ENCODE results near the gene NXT1. TPM values are rescaled to one million over a fixed set of nuclear protein-coding genes. Genes with fewer than 3 reads are reported as not detected.
A peak's percentile ranks its signal among the peaks of the same experiment; 100 is the strongest.

NXT1 gene
- total and polyA plus RNA-seq, 5 experiments from 2014 or later: 20.5 to 65.1 (median 60.3) TPM

DNA sequence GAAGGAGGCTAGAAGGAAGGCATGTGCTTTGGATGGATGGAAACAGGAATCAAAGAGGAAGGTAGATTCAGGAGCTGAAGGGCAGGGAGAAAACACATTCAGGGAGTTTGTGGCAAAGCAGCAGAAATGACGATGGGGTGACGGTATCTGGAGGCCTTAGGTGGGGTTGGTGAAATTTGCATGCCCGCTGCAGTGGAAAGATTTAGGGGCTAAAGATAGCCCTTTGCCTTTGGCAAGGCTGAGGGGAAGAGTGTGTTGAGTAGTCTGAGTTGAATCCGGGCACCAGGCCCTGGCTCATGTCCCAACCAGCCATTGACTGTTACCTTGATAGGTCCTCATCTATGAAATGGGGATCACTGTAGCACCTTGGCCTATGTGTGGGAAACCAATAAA, 12.7 kb downstream of the NXT1 start:
- Mint-ChIP-seq H3K9me3 (no peaks in the 10 kb centered on the region), H3K4me1 (peaks cover 29 to 72% (median 60%) of the 10 kb centered on the region in 4 donors), H3K4me3 (peak overlapping the region; percentile 85 to 97 (median 94)), H3K27ac (peak overlapping the region; percentile 79 to 98 (median 95)), H3K36me3 (peaks cover 0 to 15% (median 13%) of the 10 kb centered on the region in 3 donors), H3K27me3 (peaks cover 0 to 1% (median 0%) of the 10 kb centered on the region in 5 donors)
- ATAC-seq (no peak), DNase-seq (no peak)
- POLR2A ChIA-PET: interaction anchor here (7.3 kb wide), 1 partner anchor 12 kb away, joined by 124 read pairs; the partner anchor contains the start of gene NXT1

DNA sequence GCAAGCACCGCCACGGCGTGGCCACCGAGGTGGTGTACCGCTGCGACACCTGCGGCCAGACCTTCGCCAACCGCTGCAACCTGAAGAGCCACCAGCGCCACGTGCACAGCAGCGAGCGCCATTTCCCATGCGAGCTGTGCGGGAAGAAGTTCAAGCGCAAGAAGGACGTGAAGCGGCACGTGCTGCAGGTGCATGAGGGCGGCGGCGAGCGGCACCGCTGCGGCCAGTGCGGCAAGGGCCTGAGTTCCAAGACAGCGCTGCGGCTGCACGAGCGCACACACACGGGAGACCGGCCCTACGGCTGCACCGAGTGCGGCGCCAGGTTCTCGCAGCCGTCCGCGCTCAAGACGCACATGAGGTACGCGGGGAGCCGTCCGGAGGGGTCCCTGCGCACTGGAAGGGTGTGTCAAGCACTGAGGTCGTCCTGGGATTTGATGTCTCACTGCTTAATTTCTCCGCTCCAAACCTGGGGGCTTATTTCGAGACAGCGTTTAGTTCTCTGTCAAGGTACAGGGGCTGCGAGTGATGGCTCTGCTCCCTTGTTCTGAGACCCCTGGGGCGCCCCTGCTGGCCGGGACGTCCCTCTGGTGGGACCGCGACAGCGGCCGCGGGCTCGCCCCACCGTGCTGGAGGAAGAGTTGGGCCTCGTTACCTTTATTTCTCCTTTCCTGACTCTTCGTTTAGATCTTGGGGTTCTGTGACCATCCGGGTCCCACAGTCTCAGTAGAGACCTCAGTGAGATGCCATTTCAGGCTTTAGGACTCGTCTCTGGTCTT, 15.0 kb downstream of the NXT1 start:
- H3K9me3 Mint-ChIP-seq: no peaks in the 10 kb centered on the region
- DNase-seq (no peak), ATAC-seq (no peak)
- H3K27ac Mint-ChIP-seq: peak overlapping the region in 9 of 10 donors; percentile 66 to 91 (median 84)
- POLR2A ChIA-PET: no interaction called here
- H3K4me3 Mint-ChIP-seq: peak overlapping the region in 3 of 10 donors; percentile 26 to 47 (median 37)
- H3K27me3 Mint-ChIP-seq: peaks cover 0 to 1% (median 0%) of the 10 kb centered on the region in 5 donors
- peaks cover 28 to 60% (median 51%) of the 10 kb centered on the region in 4 donors for H3K4me1 Mint-ChIP-seq
- H3K36me3 Mint-ChIP-seq: peaks cover 0 to 35% (median 13%) of the 10 kb centered on the region in 3 donors

DNA sequence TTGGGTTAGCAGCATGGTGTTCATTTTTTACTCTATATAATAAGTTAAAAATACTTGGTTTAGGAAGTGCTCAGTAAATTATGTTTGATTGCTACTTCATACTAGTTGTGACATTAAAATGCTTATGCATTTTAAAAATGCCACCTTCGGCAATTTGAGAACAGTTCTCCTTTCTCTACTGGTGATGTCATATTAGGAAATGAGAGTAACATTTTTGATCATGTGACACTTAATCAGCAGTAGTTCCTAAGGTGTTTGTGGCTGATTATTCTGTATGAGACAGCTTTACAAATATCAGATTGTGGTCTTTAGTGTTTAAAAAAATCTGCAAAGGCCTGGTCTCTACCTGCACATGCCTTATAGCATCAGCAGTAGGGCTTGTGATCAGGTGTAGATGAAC, 15.8 kb downstream of the NXT1 start:
- POLR2A ChIA-PET: interaction anchor here (0.9 kb wide), 1 partner anchor 17 kb away, joined by 3 read pairs; no protein-coding TSS in a partner anchor
- Mint-ChIP-seq H3K4me1 (peaks cover 28 to 53% (median 47%) of the 10 kb centered on the region in 4 donors), H3K9me3 (no peaks in the 10 kb centered on the region), H3K36me3 (peaks cover 0 to 43% (median 13%) of the 10 kb centered on the region in 3 donors), H3K27me3 (peaks cover 0 to 1% (median 0%) of the 10 kb centered on the region in 5 donors), H3K27ac (peak overlapping the region in 9 of 10 donors; percentile 46 to 90 (median 70)), H3K4me3 (peak overlapping the region in 6 of 10 donors; percentile 2 to 37 (median 20))
- ATAC-seq: no peak
- DNase-seq: no peak

DNA sequence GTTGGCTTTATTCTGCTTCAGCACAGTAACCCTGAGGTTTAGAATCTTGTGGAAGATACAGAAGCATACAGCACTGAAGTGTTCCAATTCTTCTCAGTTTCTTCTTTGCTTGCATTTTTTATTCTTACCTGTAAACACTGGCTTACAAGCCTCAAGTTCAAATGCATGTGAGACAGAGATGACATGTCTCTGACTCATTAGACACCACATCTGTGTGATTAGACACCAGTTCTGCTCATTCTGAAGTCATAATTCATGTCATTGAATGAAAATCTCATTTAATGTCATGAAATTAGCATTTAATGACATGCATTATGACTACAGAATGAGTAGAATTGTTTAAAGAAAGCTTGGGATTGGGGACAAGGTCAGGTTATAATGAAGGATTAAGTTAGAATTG, 17.2 kb downstream of the NXT1 start:
- no peaks in the 10 kb centered on the region for H3K9me3 Mint-ChIP-seq
- peaks cover 0 to 57% (median 13%) of the 10 kb centered on the region in 3 donors for H3K36me3 Mint-ChIP-seq
- no peak for DNase-seq
- H3K27me3 Mint-ChIP-seq: no peaks in the 10 kb centered on the region
- peaks cover 27 to 51% (median 44%) of the 10 kb centered on the region in 4 donors for H3K4me1 Mint-ChIP-seq
- ATAC-seq: no peak
- no peak overlapping the region for H3K4me3 Mint-ChIP-seq
- peak overlapping the region in 8 of 10 donors; percentile 1 to 81 (median 36) for H3K27ac Mint-ChIP-seq
- POLR2A ChIA-PET: no interaction called here

DNA sequence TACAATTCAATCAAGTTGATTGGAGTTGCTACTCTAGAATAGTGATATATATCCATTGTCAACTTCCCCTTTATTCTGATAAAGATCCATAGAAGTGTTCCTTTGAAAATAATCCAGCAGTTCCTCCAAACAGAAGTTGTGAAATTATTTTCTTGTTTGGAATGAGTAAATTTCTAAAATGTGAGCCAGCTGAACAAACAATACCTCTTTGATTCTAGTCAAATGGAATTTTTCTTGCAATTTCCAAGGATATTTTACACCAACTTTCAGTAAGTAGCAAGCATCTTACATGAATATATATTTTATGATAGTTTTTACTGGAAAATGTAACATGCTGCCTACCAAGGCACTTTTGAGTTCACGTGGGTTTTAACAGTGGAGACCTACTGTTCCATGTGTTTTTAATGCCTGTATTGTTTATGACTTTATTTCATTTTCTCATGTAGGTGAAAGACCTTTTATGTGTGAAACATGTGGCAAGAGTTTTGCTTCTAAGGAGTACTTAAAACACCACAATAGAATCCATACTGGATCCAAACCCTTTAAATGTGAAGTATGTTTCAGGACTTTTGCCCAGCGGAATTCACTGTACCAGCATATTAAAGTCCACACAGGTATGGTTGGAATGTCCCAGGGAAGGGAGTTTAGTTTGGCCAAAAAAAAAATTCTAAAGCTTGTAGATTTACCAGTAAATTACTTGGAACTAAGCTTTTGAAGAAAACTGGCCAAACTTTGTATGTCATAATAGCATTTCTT, 17.9 kb downstream of the NXT1 start:
- Mint-ChIP-seq H3K27ac (peak overlapping the region in 9 of 10 donors; percentile 1 to 81 (median 21)), H3K4me1 (peaks cover 20 to 43% (median 37%) of the 10 kb centered on the region in 4 donors), H3K4me3 (no peak overlapping the region), H3K9me3 (no peaks in the 10 kb centered on the region), H3K27me3 (no peaks in the 10 kb centered on the region), H3K36me3 (peaks cover 0 to 60% (median 13%) of the 10 kb centered on the region in 3 donors)
- no peak for ATAC-seq
- no peak for DNase-seq
- POLR2A ChIA-PET: interaction anchor here (0.6 kb wide), 1 partner anchor 13 kb away, joined by 4 read pairs; no protein-coding TSS in a partner anchor

DNA sequence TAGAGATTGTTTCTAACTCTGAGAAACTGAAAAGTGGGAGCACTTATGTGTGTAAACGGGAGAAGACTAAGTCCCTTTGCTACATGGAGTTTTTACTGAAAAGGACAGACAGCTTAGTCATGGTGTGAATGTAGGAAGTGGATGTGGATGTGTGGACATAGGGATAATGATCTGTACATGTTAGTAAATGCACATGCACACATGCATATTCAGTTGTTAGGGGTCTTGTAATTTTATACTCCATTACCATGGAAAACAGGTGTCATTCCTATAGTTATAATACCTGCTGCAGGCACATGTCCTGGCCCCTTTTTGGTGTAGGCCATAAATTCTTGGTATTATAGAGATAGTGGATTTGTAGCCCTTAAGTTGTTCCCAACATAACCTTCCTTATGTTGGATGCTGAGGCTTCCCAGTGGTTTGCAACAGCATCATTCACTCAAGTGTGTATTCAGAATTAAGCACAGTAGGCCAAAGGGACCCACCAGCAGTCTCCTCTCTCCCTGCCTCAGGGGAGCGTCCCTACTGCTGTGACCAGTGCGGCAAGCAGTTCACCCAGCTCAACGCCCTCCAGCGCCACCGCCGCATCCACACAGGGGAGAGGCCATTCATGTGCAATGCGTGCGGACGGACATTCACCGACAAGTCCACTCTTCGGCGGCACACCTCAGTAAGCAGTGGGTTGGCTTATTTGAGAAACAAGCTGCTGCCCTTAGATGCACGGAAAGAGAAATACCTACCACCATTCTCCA, 18.7 kb downstream of the NXT1 start:
- Mint-ChIP-seq H3K4me1 (peaks cover 19 to 36% (median 30%) of the 10 kb centered on the region in 4 donors), H3K36me3 (peaks cover 0 to 67% (median 13%) of the 10 kb centered on the region in 3 donors), H3K4me3 (no peak overlapping the region), H3K27ac (peak overlapping the region in 3 of 10 donors; percentile 5 to 81 (median 19)), H3K27me3 (no peaks in the 10 kb centered on the region), H3K9me3 (no peaks in the 10 kb centered on the region)
- ATAC-seq: no peak
- no peak for DNase-seq
- POLR2A ChIA-PET: interaction anchor here (0.6 kb wide), 1 partner anchor 14 kb away, joined by 4 read pairs; no protein-coding TSS in a partner anchor

DNA sequence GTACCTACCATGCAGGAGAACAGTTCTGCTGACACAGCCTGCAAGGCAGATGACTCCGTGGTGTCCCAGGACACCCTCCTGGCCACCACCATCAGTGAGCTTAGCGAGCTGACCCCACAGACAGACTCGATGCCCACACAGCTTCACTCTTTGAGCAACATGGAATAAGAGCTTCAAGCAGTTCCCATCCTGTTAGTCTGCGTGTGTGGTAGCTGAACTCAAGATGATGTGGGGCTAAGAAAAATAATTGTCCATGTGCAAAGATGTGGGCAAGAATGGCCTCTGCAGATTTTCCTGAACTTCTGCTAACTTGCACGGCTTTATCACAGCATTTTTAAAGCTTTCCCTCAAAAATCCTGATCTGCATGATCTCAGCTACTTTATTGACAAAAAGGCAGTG, 19.7 kb downstream of the NXT1 start:
- H3K9me3 Mint-ChIP-seq: no peaks in the 10 kb centered on the region
- ATAC-seq (no peak), DNase-seq (no peak)
- peaks cover 0 to 62% (median 6%) of the 10 kb centered on the region in 3 donors for H3K36me3 Mint-ChIP-seq
- peaks cover 10 to 26% (median 20%) of the 10 kb centered on the region in 4 donors for H3K4me1 Mint-ChIP-seq
- POLR2A ChIA-PET: no interaction called here
- peak overlapping the region in 1 of 10 donors; percentile 10 for H3K27ac Mint-ChIP-seq
- H3K4me3 Mint-ChIP-seq: no peak overlapping the region
- no peaks in the 10 kb centered on the region for H3K27me3 Mint-ChIP-seq

DNA sequence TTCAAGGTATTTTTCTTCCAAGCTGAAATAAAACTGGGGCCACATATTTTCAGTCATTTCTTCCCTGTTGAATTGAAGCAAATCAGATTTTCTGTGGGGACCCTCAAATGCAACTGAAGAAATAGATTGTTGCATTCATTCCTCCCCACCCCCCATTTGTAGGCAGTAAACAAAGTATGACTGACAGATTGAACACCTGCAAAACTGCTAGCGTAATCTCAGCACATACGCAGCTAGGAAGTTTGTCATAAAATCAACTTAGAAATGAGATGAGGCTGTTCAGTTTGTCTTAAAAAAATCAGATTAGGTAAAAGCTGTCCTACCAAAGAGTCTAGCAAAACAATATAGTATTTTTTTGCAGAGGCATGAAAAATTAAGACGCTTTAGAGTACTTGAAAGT, 20.3 kb downstream of the NXT1 start:
- Mint-ChIP-seq H3K4me3 (no peak overlapping the region), H3K27ac (peak overlapping the region in 3 of 10 donors; percentile 4 to 19 (median 17)), H3K9me3 (no peaks in the 10 kb centered on the region), H3K36me3 (peaks cover 0 to 67% (median 5%) of the 10 kb centered on the region in 3 donors), H3K27me3 (no peaks in the 10 kb centered on the region), H3K4me1 (peaks cover 10 to 25% (median 18%) of the 10 kb centered on the region in 4 donors)
- DNase-seq (no peak), ATAC-seq (no peak)
- POLR2A ChIA-PET: no interaction called here

DNA sequence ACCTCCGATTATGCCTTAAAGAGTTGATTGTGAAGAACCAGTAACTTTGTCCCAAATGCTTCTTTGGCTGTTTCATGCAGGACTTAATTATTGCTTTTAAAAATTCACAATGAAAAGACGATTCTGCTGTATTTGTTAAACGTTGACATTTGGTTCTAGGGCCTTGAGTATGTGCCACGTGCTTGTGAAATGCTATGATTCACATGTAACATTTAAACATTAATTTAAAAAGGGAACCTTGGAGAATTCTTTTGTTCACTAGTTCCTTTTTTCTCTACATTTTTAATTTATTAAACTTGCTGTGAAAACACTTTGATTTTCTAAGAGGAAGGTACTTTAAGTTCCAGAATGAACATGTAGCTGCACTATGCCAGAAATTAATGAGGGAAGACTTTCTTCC, 20.9 kb downstream of the NXT1 start:
- Mint-ChIP-seq H3K36me3 (peaks cover 0 to 71% (median 8%) of the 10 kb centered on the region in 3 donors), H3K4me1 (peaks cover 8 to 18% (median 14%) of the 10 kb centered on the region in 4 donors), H3K27me3 (no peaks in the 10 kb centered on the region), H3K27ac (no peak overlapping the region), H3K9me3 (no peaks in the 10 kb centered on the region), H3K4me3 (no peak overlapping the region)
- ATAC-seq (no peak), DNase-seq (no peak)
- POLR2A ChIA-PET: no interaction called here

DNA sequence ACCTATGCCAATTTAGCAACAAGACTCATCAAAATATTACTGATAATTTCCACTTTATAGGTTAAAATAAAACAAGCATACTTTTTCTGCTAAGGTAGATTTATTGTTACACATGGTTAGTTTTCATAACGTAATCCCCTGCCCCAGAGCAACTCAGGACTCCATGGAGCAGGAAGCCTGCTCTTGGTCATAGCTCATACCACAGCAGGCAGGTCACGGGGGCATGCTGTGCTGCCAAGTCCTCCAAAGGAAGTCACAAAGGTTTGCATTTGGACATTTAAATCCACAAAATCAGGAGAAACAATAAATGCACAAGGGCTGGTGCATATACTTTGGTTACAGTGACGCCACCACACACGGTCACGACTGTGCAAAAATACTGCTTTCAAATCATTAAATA, 23.9 kb downstream of the NXT1 start:
- ATAC-seq (no peak), DNase-seq (no peak)
- Mint-ChIP-seq H3K36me3 (peaks cover 0 to 80% (median 13%) of the 10 kb centered on the region in 3 donors), H3K4me3 (no peak overlapping the region), H3K9me3 (no peaks in the 10 kb centered on the region), H3K4me1 (peaks cover 0 to 6% (median under 1%) of the 10 kb centered on the region in 4 donors), H3K27me3 (no peaks in the 10 kb centered on the region), H3K27ac (peak overlapping the region in 4 of 10 donors; percentile 8 to 74 (median 26))
- POLR2A ChIA-PET: no interaction called here

DNA sequence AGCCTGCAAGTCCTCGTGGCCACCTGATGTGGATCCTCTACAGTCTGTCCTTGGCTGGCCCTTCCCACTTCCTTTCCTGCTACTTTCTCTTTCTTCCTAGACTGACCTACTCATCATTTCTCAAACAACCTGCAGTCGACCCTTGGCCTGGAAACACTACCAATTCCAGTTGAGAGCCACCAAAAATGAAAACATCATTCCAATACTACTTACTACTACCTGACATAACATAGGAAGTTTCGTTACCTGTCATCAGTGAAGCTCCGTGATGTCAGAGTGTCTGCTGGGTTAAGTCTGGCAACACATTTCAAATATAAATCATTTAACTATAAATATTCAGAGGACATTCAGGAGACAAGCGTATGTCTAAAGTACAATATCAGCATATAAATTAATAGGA, 25.2 kb downstream of the NXT1 start:
- peaks cover 0 to 6% (median 0%) of the 10 kb centered on the region in 4 donors for H3K4me1 Mint-ChIP-seq
- no peak for DNase-seq
- ATAC-seq: no peak
- peaks cover 0 to 80% (median 13%) of the 10 kb centered on the region in 3 donors for H3K36me3 Mint-ChIP-seq
- no peaks in the 10 kb centered on the region for H3K27me3 Mint-ChIP-seq
- H3K4me3 Mint-ChIP-seq: no peak overlapping the region
- H3K9me3 Mint-ChIP-seq: no peaks in the 10 kb centered on the region
- H3K27ac Mint-ChIP-seq: peak overlapping the region in 6 of 10 donors; percentile 1 to 75 (median 54)
- POLR2A ChIA-PET: no interaction called here

DNA sequence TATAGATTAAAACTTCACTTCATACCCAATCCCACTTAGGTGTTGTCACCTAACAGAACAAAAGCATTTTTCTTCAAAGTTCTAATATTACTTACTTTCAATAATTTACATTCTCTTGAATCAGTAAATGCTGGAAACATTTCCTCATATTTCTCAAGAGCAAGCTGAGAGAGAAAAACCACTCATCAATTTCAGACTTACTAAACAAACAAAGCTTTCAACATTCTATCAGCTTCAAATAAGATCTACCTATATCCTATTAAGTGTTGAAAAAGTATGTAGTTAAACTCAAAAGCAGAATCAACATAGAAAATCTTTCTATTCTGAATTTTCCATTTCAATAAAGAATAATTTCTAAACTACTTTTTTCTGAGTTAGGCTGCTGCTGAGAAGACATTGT, 29.2 kb downstream of the NXT1 start:
- Mint-ChIP-seq H3K4me3 (no peak overlapping the region), H3K27me3 (no peaks in the 10 kb centered on the region), H3K36me3 (peaks cover 0 to 82% (median 18%) of the 10 kb centered on the region in 3 donors), H3K4me1 (peaks cover 2 to 13% (median 6%) of the 10 kb centered on the region in 4 donors), H3K27ac (no peak overlapping the region), H3K9me3 (no peaks in the 10 kb centered on the region)
- DNase-seq (no peak), ATAC-seq (no peak)
- POLR2A ChIA-PET: no interaction called here
